GM18502 (cell line): Measurements from ENCODE around the gene CDC42BPG.
"Not testable (repeated sequence)": the region's sequence is repeated elsewhere in the genome, so short reads cannot be mapped to it uniquely, and the experiment has no call there.

Experiments used
- ATAC-seq: cut with Tn5 transposase; IDR thresholded peaks from one replicate; pipeline ENCODE4 v1.9.1; 2021; ENCODE audit warnings: mild to moderate bottlenecking; ENCODE audit not compliant: unreplicated experiment, poor library complexity

The CDC42BPG gene

DNA sequence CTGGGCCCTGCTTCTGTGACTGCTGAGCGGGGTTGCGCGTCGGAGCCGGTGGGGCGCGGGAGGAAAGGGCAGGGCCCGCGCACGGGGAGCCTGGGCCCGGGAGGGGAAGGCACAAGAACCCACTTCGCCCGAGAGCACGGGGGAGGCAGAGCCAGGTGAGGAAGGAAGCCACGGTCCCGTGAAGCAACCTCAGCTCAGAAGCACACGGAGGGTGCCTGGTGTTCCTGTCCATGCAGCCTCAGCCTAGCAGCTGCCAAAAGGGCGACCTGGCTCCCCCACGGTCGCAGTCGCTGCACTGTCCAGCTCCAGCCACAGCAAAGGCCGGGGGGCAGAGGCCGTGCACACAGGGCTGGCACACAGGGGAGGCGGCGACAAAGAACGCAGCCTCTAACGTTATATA is 9.3 kb upstream of the CDC42BPG start:
- no peak for ATAC-seq

DNA sequence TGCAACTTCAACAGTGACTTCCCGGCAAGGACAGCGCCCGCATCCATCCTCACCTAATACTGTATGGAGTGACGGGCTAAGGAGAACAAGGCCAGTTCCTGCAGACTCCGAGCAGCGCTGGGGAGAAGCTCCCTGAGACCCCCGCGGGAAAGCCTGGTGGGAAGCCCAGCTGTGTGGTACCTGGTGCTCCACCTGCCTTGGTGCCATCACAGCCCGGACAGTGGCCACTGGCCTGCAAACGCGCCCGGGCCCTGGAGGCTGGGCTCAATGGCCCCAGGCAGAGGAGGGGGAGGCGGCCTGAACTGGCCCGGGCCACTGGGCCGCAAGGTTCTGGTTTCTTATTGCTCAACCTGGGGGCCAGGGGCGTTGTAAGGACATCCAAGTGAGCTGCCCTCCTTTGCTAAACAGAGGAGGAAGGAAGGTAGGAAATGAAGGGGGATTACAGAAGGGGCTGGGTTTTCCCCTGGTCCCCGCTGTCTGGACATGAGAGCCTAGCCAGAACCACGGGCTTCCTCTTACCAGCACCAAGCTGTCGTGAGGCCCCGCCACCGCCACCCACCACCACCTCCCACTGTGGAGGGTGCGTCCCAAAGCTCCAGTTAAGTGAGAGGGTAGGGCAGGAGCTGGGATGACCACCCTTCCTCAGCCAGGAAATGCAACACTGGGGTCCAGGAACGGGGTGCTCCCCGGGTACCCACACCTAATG is 8.5 kb upstream of the CDC42BPG start:
- no peak for ATAC-seq

DNA sequence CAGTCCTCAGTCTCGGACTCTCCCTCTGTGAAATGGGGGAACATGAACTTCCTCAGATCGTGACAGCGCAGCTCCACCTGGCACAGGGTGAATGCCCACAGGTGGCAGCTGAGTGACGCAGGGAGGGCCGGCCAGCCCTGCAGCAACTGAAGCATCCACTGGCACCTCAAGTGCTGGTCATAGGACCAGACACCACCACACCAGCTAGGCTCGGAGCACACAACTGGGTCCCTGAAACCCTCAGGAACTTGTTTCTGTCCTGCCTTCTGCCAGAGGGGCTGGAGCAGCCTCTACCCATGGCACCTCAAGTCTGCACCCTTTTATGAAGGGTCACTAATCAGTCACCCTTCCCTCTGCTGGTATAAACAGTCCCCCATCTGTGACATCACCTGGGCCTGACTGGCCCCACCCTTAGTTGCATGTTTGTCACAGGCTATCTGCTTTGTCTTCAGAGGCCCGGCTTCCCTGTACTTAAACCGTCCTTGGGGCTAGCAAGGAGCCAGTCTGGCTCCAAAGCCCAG is 7.4 kb upstream of the CDC42BPG start:
- ATAC-seq = peak; percentile 13

DNA sequence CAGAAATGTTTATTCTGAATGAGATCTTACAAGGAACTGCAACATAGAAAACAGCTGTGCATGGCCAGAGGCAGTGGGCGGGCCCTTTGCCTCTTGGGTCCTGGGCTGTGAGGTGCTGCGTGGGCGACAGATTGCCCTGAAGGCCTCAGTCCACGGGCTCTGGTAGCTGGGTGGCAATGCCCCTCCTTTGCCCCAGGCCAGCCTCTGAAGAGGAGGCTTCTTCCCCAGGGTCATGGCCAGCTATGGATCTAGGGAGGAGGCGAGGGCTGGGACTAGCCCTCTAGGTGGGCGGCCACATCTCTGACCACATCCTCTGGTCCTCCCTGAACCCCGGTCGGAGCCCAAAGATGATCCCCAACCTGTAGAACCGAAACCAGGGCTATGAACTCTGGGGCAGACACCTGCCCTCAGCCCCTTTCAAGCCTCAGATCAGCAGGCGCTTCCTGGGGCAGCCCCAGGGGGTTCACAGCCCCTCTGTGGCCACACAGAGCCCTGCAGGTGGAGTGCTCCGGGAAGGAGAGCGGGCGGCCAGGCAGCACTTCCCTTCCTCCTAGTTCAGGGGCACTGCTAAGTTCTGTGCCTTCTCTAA is 6.6 kb upstream of the CDC42BPG start:
- ATAC-seq = peak; percentile 56

DNA sequence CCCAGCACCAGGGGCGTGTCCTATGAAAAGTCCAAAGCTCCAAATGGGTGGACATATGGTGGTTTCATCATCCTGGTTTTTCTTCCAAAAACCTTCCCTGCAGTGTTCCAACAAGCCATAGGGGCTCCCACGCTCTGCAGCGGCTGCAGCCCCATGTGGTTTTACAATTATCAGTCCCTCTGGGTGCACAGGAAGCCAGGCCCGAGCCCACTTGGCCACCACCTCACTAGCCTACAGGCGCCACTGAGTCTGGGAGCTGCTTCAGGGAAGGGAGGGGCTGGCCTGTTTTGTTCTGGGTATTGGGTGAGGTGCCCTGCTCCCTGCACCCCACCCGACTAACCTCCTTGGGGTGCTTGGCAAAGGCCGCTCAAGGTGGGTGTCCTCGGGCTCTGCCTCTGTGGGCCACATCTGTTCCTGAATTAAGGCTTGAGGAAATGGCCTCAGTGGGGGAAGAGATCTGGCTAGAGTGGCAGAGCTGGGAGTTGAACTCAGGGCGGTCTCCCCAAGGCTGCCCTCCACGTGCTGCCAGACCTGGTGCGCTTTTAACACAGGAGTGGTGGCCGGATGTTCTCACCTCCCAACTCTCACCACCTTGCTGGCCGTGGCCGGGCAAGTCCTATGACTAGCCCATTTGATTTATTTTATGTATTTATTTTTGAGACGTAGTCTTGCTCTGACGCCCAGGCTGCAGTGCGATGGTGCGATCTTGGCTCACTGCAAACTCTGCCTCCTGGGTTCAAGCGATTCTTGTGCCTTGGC is 5.3 kb upstream of the CDC42BPG start:
- ATAC-seq = no peak

DNA sequence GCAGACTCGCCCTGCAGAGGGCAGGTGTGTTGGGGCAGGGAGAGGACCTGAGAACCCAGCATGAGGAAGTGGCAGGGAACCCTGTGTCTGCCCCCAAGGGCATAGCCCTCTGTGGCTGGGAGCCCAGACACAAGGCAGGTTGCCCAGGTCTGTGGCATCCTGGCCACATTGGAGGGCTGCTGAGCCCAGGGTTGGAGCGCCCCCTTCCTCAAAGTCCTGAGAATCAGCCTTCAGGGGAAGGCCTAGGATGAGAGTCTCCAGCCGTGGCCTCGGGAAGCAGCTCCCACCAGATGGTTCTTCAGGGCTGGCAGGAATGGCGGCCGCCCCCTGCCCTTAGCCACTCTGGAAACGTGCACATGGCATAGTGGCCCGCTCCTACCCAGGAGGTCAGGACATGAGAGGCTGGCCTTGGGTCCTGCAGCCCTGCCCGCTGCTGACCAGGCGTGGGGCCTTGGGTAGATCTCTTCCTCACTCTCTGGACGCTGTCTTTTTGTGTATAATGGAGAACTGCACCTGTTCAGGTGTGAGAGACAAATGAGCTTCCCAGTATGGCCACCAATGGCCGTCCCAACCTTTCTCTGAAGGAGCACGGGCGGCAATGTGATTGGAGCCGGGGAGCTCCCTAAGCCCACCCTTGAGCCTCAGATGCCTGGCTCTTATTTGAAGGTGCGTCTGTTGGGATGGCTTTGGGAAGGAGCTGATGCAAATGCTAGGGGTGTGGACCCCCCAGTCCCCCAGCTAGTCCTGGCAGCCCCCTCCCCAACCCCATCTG is 4.6 kb upstream of the CDC42BPG start:
- no peak for ATAC-seq

DNA sequence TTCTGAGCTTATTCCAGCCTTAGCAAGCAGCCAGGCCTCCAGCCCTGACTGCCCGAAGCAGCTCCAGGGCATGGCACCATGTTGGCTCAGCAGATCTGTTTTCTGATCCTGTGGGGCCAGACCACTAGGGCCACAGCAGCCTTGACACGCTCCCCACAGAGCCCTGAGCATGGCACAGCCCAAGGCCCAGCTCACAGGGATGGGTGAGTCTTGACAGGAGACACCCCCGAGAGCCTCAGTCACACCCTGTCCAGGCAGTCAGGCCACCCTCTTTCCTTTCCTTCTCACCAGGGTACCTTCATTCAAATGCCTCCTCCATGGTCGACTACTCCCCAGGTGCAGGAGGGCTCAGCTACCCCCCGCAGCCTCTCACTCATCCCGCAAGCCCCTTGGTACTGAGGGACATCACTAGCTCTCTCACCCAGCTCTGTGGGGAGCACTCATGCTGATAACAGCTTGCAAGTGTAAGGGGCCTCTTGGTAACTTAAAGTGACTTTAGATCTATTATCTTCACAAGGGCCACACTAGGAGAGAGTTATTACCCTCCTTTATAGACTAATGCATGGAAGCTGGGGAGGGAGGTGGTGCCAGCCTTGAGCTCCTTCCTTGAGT is 3.9 kb upstream of the CDC42BPG start:
- no peak for ATAC-seq

DNA sequence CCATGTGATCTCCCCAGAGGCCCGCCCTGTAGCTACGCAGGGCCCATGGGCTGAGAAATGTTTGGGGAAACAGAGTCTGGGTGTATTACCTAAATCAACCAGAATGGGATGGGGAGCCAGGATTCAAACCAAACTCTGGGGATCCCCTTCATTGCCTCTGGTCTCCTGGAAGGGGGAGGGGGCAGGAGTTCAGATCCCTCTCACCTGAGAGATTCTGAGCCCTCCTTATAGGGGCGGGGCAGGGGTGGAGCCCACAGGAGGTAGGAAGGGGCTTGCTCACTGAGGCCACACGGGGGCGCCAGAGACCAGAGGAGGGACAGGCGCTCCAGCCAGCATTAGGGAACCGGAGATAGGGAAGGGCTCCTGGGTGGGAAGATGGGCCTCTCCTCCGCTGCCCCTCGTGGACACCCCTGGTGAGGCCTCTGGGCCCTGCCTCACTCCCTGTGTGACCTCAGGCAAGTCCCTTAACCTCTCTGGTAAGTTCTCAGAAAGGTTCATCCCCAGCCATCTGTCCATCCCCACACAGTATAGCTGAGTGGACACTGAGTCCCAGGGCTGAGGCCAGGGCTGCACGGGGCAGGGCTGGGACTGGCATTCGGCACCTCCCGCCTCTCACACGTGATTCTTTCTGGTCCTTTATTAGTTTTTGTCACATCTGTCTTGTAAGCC is 2.7 kb upstream of the CDC42BPG start:
- no peak for ATAC-seq

DNA sequence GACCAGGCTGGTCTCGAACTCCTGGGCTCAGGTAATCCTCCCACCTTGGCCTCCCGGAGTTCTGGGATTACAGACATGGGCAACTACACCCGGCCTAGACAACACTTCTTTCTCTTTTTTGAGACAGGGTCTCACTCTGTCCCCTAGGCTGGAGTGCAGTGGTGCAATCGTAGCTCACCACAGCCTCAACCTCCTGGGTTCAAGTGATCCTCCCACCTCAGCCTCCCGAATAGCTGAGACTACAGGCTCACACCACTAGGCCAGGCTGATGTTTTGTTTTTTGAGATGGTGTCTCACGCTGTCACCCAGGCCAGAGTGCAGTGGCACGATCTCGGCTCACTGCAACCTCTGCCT is 1.3 kb upstream of the CDC42BPG start:
- ATAC-seq = not testable (repeated sequence)

DNA sequence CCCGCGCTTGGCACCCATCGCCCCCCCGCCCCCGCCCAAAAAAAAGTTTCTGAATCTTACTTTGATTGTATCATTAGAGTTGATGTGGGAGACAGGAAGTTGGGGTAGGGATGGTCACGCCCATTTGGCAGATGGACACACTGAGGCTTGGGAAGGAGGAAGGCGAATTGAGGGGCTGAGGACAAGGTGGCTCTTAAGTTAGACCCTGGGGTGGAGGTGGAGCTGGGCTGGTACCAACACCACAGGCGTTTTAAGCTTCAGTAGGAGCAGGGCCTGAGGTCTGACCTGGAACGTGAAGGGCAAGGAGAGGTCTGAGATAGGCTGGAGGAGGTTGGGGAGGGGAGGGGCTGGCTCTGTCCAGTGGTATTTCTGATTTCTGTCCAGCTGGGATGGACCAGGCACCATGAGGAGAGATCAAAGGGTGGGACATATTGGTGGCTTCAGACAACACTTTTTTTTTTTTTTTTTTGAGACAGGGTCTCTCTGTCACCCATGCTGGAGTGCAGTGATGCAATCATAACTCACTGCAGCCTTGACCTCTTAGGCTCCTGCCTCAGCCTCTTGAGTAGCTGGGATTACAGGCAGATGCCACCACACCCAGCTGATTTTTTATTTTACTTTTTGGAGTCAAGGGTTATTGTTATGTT is 799 bp upstream of the CDC42BPG start:
- ATAC-seq = no peak

DNA sequence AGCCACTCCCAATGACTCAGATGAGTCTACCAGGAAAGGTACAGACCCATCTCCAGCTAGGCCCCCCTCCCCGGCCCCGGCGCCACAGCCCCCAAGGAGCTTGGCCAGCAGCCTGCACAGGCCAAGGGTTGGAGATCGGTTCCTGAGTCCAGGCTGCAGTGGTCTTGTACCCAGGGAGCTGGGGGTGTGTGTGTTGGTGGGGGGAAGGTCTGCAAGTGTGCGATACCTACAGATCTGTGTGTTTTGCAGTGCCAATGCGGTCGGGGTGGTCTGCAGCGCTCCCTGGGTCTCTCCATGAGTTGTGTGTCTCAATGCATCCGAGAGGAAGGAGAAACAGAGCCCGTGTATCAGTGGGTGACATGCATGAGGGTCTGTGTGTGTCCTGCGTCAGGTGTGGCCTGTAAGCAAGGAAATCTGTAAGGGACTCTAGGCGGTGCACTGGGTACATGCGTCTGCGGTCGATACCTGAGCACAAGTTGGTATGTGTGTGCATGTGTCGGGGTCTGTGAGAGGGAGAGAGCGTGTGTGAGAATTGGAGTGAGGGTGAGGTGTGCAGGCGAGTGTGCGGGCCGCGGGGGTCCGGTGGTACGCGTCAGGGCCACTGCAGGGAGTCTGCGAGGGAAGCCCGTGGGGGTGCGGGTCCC is 645 bp downstream of the CDC42BPG start:
- ATAC-seq = no peak

DNA sequence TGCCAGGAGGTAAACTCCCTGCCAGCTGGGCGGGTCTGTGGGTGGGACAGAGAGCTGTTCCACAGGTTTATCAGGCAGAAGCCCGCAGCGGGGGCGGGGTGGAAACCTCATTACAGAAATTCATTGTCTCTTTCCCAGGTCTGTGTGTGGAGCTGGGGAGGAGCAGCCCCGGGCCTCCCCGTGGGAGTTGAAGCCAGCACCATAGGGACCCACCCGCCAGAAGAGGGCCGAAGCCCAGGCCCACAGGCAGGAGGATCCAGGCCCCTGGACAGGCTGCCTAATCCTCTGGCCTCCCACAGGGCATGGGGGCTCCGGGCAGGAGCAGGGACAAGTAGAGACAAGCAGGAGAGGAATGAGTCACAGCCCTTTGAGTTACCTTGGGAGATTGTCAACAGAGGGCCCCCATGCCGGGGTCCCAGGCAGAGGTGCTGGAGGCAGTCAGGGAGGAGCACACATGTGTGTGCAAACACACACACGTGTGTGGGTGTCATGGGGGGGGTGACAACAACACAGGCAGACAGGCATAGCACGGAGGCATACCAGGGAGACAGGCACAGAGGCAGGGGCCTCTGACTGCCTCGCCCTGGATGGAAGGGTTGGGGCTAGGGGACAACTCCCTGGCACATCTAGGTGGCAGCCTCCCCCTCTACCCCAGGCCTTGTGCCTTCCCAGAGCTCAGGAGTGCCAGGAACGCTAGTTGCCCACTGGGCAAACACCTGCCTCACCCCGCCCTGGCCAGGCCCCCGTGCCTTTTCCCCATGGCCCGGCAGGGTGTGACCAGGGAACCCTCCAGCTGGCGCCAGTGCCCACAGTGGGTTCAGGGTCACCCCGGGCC is 1.4 kb downstream of the CDC42BPG start:
- no peak for ATAC-seq

DNA sequence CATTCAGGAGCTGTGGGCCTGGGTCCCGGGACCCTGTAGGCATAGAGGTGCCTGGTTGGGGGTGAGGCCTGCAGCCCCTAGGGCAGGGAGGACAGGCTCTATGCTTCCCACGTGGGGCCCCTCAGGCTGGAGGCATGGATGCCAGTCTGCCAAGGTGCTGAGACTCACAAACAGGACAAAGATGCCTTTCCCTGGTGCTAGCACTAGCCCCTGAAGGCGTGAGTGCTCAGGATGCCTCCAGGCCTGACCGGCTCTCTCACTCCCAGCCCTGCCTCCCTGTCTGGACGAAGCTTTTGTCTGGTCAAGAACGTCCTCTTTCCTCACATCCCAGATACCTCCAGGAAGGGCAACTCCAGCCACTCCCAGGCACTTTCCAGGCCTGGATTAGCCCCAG is 2.1 kb downstream of the CDC42BPG start:
- no peak for ATAC-seq

DNA sequence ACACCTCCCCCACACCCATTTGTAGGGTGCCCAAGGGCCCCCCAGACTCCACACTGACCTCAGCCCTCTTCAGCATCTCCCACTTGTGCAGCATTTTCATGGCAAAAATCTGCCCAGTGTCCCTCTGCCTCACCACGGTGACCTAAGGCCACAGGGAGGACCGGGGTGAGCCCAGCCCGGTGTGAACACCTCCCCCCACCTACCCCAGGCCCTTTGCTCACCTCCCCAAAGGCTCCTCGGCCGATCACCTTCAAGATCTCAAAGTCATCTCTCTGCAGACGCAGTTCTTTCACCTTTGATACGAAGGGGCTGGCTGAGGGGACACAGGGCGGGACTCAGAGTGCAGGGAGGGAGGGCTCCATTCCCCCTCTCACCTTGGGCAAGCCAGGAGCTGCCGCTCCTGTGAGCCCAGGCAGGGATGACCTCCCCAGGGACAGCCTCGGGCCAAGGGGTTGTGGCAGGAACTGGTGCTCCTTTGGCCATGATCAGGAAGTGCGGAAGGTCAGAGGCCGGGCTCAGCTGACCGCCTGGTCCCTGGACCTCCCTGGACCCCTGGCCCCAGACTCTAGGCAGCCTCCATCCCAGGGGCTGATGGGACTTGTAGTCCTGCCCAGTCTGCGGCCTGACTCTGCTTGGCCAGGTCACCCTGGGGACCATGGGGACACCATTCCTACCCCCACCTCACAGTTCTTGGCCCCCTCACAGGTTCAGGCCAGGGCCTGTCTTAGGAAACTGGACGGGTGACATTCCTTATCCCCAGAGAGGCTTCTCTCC is 2.7 kb downstream of the CDC42BPG start:
- no peak for ATAC-seq

DNA sequence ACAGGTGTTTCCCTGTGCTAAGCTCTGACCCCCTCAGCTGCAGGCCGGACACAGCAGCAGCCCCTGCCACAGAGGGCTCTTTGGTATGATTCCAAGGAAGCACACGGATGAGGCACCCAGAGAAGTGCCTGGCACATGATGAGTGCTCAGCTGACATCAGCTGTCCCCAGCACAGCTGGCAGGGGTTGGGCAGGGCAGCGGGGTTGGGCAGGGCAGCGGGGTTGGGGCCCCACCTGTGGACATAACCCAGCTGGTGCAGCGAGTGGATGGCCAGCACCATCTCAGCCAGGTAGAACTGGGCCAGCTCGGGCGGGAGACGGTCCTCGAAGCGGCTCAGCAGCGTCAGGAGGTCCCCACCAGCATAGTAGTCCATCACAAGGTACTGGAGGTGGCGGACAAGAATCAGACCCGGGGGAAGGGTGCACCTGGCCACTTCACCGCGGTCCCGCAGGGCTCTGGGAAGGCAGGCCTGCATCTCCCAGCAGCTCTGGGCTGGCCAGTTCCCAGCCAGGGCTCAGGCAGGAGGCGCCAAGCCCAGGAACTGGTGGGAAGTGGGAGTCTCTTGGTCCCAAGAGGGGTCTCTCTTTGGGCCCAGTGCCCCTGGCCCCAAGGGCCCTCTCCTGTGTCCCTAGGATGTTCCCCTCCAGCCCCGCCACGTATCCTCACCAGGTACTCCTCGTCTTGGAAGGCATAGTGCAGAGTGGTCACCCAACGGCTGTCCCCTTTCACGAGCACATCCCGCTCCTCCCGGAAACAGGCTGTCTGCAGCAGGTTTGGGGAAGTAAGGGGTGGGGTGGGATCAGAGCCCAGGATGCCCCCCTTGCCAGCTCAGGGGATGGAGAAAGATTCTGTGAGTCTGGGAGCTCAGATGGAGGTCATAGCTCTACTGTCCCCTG is 4.3 kb downstream of the CDC42BPG start:
- ATAC-seq = no peak

DNA sequence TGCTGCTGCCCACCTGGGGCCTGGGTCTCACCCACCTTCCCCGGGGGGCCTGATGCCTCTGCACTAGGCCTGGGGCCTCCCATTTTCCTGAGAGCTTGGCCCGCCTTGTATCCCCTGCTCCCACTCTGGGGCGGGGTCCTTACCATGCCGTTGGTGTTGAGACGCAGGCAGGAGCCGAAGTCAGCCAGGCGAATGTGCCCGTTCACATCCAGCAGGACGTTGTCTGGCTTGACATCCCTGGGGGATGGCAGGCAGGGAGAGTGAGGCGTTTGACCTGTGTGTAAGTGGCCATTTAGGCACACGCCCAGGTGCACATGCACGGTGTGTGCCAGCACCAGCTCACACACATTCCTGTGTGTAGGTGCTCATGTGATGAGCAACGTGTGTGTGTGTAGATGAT is 5.1 kb downstream of the CDC42BPG start:
- no peak for ATAC-seq
